Nephron progenitor cell (in vitro differentiated cells): ENCODE data around the gene RECK.
"Not testable (repeated sequence)": the region's sequence is repeated elsewhere in the genome, so short reads cannot be mapped to it uniquely, and the experiment has no call there.

Experiments used
- DNase-seq: peaks from one replicate; pipeline ENCODE4 v3.0.0; 2021
- H3K27ac Mint-ChIP-seq: 2 replicates; pipeline ENCODE4 v1.8.0; 2021; ENCODE audit warnings: mild to moderate bottlenecking, moderate library complexity, mixed read lengths
- H3K27me3 Mint-ChIP-seq: 2 replicates; pipeline ENCODE4 v1.8.0; 2021; ENCODE audit warnings: mild to moderate bottlenecking, low read depth, mixed read lengths; ENCODE audit not compliant: poor library complexity
- H3K36me3 Mint-ChIP-seq: 2 replicates; pipeline ENCODE4 v1.8.0; 2021; ENCODE audit warnings: low read depth, mixed read lengths
- H3K4me1 Mint-ChIP-seq: 2 replicates; pipeline ENCODE4 v1.8.0; 2021; ENCODE audit warnings: mixed read lengths
- H3K4me3 Mint-ChIP-seq: 2 replicates; pipeline ENCODE4 v1.8.0; 2021; ENCODE audit warnings: mild to moderate bottlenecking, moderate library complexity, mixed read lengths
- H3K9me3 Mint-ChIP-seq: 2 replicates; pipeline ENCODE4 v1.8.0; 2021; ENCODE audit warnings: mild to moderate bottlenecking, moderate library complexity, mixed read lengths
- TF ChIP-seq, protein P1 (sequence below): fragments of 200-600 bp; sonication (generic); IDR thresholded peaks from 2 replicates; pipeline ENCODE4 v1.5.0; 2021; ENCODE audit warnings: antibody characterized with exemption

RECK gene

DNA sequence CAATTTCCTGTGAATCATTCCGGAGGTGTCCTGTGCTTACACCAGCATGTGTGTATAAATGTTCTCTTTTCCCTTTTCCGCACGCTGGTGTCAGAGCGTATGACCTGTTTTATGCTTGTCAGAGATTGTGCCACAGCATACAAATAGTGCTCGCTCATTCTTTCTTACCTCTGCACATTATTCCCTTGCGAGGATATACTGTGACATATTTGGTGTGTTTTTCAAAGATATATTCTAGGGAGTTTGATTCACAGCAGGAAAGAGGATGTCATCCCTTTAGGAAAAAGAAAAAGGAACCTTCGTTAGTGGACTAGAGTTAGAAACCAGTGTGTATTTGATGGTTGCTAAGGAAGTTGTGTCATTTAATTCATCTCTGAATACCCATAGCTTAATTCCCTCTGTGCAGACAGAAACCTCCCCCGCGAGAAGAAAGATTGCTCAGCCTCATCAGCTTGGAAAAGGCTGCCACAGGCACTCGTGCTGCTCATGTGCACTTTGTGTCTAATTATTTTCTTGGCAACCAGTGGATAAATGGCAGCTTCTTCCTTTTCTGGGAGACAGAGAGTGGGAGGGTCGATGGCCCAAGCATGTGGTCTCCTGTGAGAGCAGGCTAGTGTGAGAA, 117.7 kb downstream of the RECK start:
- DNase-seq: peak; percentile 6
- peaks cover 46% of the 10 kb centered on the region for H3K36me3 Mint-ChIP-seq
- TF ChIP-seq, protein P1, sequence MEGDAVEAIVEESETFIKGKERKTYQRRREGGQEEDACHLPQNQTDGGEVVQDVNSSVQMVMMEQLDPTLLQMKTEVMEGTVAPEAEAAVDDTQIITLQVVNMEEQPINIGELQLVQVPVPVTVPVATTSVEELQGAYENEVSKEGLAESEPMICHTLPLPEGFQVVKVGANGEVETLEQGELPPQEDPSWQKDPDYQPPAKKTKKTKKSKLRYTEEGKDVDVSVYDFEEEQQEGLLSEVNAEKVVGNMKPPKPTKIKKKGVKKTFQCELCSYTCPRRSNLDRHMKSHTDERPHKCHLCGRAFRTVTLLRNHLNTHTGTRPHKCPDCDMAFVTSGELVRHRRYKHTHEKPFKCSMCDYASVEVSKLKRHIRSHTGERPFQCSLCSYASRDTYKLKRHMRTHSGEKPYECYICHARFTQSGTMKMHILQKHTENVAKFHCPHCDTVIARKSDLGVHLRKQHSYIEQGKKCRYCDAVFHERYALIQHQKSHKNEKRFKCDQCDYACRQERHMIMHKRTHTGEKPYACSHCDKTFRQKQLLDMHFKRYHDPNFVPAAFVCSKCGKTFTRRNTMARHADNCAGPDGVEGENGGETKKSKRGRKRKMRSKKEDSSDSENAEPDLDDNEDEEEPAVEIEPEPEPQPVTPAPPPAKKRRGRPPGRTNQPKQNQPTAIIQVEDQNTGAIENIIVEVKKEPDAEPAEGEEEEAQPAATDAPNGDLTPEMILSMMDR: no peak
- no peaks in the 10 kb centered on the region for H3K27me3 Mint-ChIP-seq
- peaks cover 31% of the 10 kb centered on the region for H3K9me3 Mint-ChIP-seq
- H3K27ac Mint-ChIP-seq: peak overlapping the region; percentile 72
- H3K4me3 Mint-ChIP-seq: no peak overlapping the region
- peaks cover 19% of the 10 kb centered on the region for H3K4me1 Mint-ChIP-seq

DNA sequence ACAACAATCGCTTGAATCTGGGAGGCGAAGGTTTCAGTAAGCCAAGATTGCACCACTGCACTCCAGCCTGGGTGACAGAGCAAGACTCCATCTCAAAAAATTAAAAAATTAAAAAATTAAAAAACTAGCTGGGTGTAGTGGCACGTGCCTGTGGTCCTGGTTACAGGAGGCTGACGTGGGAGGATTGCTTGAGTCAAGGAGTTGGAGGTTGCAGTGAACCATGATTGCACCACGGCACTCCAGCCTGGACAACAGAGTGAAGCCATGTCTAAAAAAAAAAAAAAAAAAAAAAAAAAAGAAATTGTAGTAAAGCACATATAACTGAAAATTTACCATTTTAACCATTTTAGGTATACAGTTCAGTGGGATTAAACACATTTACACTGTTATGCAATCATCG, 119.4 kb downstream of the RECK start:
- no peak overlapping the region for H3K27ac Mint-ChIP-seq
- peaks cover 31% of the 10 kb centered on the region for H3K9me3 Mint-ChIP-seq
- H3K4me1 Mint-ChIP-seq: peaks cover 27% of the 10 kb centered on the region
- no peak for DNase-seq
- peaks cover 56% of the 10 kb centered on the region for H3K36me3 Mint-ChIP-seq
- H3K27me3 Mint-ChIP-seq: no peaks in the 10 kb centered on the region
- no peak overlapping the region for H3K4me3 Mint-ChIP-seq
- TF ChIP-seq, protein P1: no peak

DNA sequence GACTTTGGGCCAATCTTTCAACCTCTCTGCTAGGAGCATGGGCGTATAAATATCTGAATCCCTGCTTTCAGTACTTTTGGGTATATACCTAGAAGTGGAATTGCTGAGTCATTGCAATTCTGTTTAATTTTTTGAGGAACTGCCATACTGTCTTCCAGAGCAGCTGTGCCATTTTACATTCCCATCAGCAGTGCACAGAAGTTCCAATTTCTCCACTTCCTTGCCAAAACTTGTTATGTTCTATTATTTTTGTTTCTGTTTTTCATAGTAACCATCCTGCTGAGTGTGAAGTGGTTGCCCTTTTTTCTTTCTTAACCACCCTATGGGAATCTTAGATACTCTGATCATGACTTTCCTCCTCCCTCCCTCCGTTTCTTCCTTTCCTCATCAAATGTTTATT, 121.4 kb downstream of the RECK start:
- Mint-ChIP-seq H3K36me3 (peaks cover 62% of the 10 kb centered on the region), H3K4me1 (peaks cover 48% of the 10 kb centered on the region), H3K27me3 (peaks cover 4% of the 10 kb centered on the region), H3K4me3 (no peak overlapping the region), H3K27ac (no peak overlapping the region), H3K9me3 (peaks cover 31% of the 10 kb centered on the region)
- DNase-seq: no peak
- TF ChIP-seq, protein P1: no peak

DNA sequence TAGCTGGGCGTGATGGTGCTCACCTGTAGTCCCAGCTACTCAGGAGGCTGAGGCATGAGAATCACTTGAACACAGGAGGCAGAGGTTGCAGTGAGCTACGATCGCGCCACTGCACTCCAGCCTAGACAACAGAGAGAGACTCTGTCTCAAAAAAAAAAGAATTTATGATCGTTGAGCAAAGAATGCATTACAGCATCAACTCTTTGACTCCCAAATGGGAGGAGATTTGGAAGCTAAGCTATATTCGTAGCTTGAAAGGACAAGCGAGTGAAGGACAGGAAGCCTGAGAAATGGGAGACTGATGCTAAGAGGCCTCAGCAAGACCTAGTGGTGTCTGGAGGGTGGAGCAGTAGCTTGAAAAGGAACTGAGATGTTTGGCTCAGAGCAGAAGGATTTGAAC, 122.2 kb downstream of the RECK start:
- peaks cover 4% of the 10 kb centered on the region for H3K27me3 Mint-ChIP-seq
- no peak for DNase-seq
- H3K9me3 Mint-ChIP-seq: peaks cover 31% of the 10 kb centered on the region
- TF ChIP-seq, protein P1: no peak
- H3K36me3 Mint-ChIP-seq: peaks cover 62% of the 10 kb centered on the region
- H3K4me1 Mint-ChIP-seq: peaks cover 48% of the 10 kb centered on the region
- no peak overlapping the region for H3K27ac Mint-ChIP-seq
- H3K4me3 Mint-ChIP-seq: no peak overlapping the region

DNA sequence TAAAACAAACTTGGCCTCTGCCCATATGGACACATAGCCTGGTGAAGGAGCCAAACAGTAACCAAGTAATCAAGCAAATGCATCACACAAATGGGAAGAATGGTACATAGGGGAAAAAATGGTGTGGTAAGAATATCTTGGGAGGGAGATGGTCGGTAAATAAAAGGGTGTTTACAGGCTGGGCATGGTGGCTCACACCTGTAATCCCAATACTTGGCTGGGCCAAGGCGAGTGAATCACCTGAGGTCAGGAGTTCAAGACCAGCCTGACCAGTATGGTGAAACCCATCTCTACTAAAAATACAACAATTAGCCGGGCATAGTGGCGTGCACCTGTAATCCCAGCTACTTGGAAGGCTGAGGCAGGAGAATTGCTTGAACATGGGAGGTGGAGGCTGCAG, 122.8 kb downstream of the RECK start:
- not testable (repeated sequence) for H3K27ac Mint-ChIP-seq, DNase-seq, H3K4me3 Mint-ChIP-seq, H3K27me3 Mint-ChIP-seq
- H3K36me3 Mint-ChIP-seq: peaks cover 58% of the 10 kb centered on the region
- H3K9me3 Mint-ChIP-seq: peaks cover 31% of the 10 kb centered on the region
- H3K4me1 Mint-ChIP-seq: peaks cover 48% of the 10 kb centered on the region

DNA sequence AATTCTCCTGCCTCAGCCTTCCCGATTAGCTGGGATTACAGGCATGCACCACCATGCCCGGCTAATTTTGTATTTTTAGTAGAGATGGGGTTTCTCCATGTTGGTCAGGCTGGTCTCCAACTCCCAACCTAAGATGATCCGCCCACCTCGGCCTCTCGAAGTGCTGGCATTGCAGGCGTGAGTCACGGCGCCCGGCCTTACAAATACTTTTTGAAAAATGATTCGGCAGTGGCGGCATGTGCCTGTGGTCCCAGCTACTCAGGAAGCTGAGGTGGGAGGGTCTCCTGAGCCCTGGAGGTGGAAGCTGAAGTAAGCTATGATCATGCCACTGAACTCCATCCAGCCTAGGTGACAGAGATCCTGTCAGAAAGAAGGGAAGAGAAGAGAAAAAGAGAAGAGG, 123.4 kb downstream of the RECK start:
- Mint-ChIP-seq H3K36me3 (peaks cover 52% of the 10 kb centered on the region), H3K4me1 (peaks cover 49% of the 10 kb centered on the region), H3K27ac (peak overlapping the region; percentile 38), H3K9me3 (peaks cover 26% of the 10 kb centered on the region)
- H3K4me3 Mint-ChIP-seq, H3K27me3 Mint-ChIP-seq, DNase-seq: not testable (repeated sequence)

DNA sequence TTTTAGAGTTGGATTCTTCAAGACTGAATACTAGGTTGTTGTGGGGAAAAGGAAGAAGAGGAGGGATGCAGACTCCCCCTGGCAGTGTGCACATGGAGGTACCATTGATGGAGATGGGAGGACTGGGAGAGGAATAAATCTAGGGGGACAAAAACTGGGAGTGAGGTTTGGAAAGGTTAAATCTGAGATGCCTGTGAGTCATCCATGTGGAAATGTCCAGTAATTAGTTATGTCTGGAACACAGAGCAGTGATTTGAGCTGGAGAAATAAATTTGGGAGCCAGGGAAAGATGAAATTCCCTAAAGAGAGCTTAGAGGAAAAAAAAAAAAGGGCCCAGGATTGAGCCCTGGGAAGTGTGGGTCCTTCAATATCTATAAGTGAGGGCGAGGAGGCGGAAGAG, 124.5 kb downstream of the RECK start:
- Mint-ChIP-seq H3K27ac (peak overlapping the region; percentile 10), H3K4me3 (no peak overlapping the region), H3K4me1 (peaks cover 55% of the 10 kb centered on the region), H3K9me3 (peaks cover 19% of the 10 kb centered on the region), H3K27me3 (peaks cover 4% of the 10 kb centered on the region), H3K36me3 (peaks cover 44% of the 10 kb centered on the region)
- DNase-seq: no peak
- TF ChIP-seq, protein P1: no peak
